NOMO-1 treated with DMSO at 0.1 percent for 48 hours (cell line): Measurements from ENCODE around the gene ZNF816.
A peak's percentile ranks its signal among the peaks of the same experiment; 100 is the strongest.
"Not testable (repeated sequence)": the region's sequence is repeated elsewhere in the genome, so short reads cannot be mapped to it uniquely, and the experiment has no call there.

ENCODE experiments used
- DNase-seq: peaks from one replicate; lab custom pipeline; 2025; ENCODE audit not compliant: unreplicated experiment; lab: John Stamatoyannopoulos, UW

ZNF816 gene

GRCh38 chr19:52961981-52962380, 700 bp downstream of the ZNF816 start:
- peak; percentile 35 for DNase-seq

GRCh38 chr19:52959613-52960295, 2.9 kb downstream of the ZNF816 start:
- DNase-seq, result no peak

- DNase-seq, result no peak
Observed at GRCh38 chr19:52957591-52957990, 5.1 kb downstream of the ZNF816 start.

- DNase-seq, result no peak
Observed at GRCh38 chr19:52956917-52957316, 5.8 kb downstream of the ZNF816 start.

GRCh38 chr19:52949422-52949821, 13.3 kb downstream of the ZNF816 start:
- no peak for DNase-seq

GRCh38 chr19:52948025-52948770, 14.5 kb downstream of the ZNF816 start:
- no peak for DNase-seq

- DNase-seq, result no peak
Observed at GRCh38 chr19:52946322-52947310, 16.1 kb downstream of the ZNF816 start.

- no peak for DNase-seq
Observed at GRCh38 chr19:52945652-52946321, 16.9 kb downstream of the ZNF816 start.

- DNase-seq, result not testable (repeated sequence)
Observed at GRCh38 chr19:52944703-52945493, 17.8 kb downstream of the ZNF816 start.

GRCh38 chr19:52943884-52944643, 18.6 kb downstream of the ZNF816 start:
- DNase-seq, result no peak

GRCh38 chr19:52943134-52943883, 19.4 kb downstream of the ZNF816 start:
- DNase-seq, result no peak

GRCh38 chr19:52942386-52943133, 20.1 kb downstream of the ZNF816 start:
- DNase-seq, result peak; percentile 79

- peak; percentile 25 for DNase-seq
Observed at GRCh38 chr19:52941941-52942385, 20.7 kb downstream of the ZNF816 start.

- peak; percentile 9 for DNase-seq
Observed at GRCh38 chr19:52941523-52941922, 21.2 kb downstream of the ZNF816 start.

- not testable (repeated sequence) for DNase-seq
Observed at GRCh38 chr19:52940905-52941304, 21.8 kb downstream of the ZNF816 start.

GRCh38 chr19:52938761-52939160, 23.9 kb downstream of the ZNF816 start:
- no peak for DNase-seq

- DNase-seq, result no peak
Observed at GRCh38 chr19:52936954-52937325, 25.7 kb downstream of the ZNF816 start.
